Subcutaneous abdominal adipose tissue (tissue), 5 donors: Measurements from ENCODE around the gene AMPH.

Source experiments
- H3K27ac ChIP-seq: one replicate; pipeline ENCODE4 v1.7.0; 2013; ENCODE audit warnings: low read depth, mild to moderate bottlenecking, inconsistent platforms, low read length, moderate library complexity
- H3K27me3 ChIP-seq, 5 donors: one replicate each; pipeline ENCODE4 v1.7.0; 2013; ENCODE audit warnings: low read length in 5 of 5, inconsistent platforms in 1 of 5; ENCODE audit not compliant: control insufficient read depth in 5 of 5, insufficient read depth in 4 of 5
- H3K36me3 ChIP-seq, 5 donors: one replicate each; pipeline ENCODE4 v1.7.0; 2013; ENCODE audit warnings: low read length in 5 of 5; ENCODE audit not compliant: control insufficient read depth in 5 of 5, insufficient read depth in 5 of 5
- H3K4me1 ChIP-seq, 5 donors: one replicate each; pipeline ENCODE4 v1.7.0; 2013; ENCODE audit warnings: low read length in 5 of 5, mild to moderate bottlenecking in 3 of 5, moderate library complexity in 1 of 5; ENCODE audit not compliant: control insufficient read depth in 5 of 5, insufficient read depth in 5 of 5
- H3K4me3 ChIP-seq, 5 donors: one replicate each; pipeline ENCODE4 v1.7.0; 2013; ENCODE audit warnings: low read length in 5 of 5, low read depth in 1 of 5
- H3K9ac ChIP-seq, 5 donors: one replicate each; pipeline ENCODE4 v1.7.0; 2013; ENCODE audit warnings: low read length in 5 of 5, mild to moderate bottlenecking in 4 of 5, moderate library complexity in 3 of 5
- H3K9me3 ChIP-seq, 5 donors: one replicate each; pipeline ENCODE4 v1.7.0; 2013; ENCODE audit warnings: low read length in 5 of 5; ENCODE audit not compliant: control insufficient read depth in 5 of 5
- donor health status: healthy.
- donor health status: healthy.
- donor health status: healthy.
- donor health status: healthy.
- donor health status: healthy.

AMPH gene

GRCh38 chr7:38512291-38512690 lies 118.9 kb downstream of the AMPH start:
- peaks cover 2 to 26% (median 18%) of the 10 kb centered on the region in 5 donors for H3K9me3 ChIP-seq
- no peaks in the 10 kb centered on the region for H3K36me3 ChIP-seq
- H3K27ac ChIP-seq: no peak overlapping the region
- H3K4me3 ChIP-seq: no peak overlapping the region
- H3K4me1 ChIP-seq: no peaks in the 10 kb centered on the region
- no peaks in the 10 kb centered on the region for H3K27me3 ChIP-seq
- no peak overlapping the region for H3K9ac ChIP-seq

DNA sequence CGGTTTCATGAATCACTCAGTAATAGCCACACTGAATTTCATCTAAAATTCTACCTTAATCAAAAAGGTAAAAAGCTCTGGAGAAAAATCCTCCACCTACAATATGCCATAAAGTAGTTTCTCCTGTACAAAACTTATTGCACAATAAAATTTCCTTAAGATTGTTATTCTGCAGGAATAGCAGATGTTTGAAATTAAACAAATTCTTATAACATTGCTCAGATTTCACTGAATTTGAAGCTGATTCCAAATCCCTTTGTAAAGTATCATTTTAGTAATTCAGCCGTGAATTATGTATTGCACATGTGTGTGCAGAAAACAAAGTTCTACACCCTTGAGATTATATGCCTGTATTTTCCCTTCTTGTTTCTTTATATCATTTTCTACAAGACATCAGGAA lies 123.8 kb downstream of the AMPH start:
- no peaks in the 10 kb centered on the region for H3K9me3 ChIP-seq
- H3K36me3 ChIP-seq: no peaks in the 10 kb centered on the region
- H3K27ac ChIP-seq: no peak overlapping the region
- H3K4me1 ChIP-seq: no peaks in the 10 kb centered on the region
- H3K27me3 ChIP-seq: no peaks in the 10 kb centered on the region
- no peak overlapping the region for H3K4me3 ChIP-seq
- no peak overlapping the region for H3K9ac ChIP-seq

DNA sequence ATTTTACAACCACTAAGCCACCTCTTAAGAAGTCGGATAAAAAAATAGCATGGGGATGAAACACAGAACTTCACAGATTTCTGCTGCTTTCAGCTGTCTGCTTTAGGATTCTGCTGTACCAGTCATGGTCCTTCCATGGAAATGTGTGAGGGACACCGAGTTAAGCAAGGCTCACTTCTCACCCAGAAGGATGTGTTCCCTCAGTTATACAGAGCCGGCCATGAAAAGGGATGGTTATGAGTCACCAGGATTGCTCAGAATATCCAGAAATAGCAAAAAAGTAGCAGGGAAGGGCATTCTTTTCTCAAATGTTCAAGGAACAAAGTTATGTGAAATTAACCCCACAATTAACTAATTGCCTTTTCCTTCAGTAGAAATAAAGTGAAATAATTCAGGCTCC lies 124.4 kb downstream of the AMPH start:
- H3K36me3 ChIP-seq: no peaks in the 10 kb centered on the region
- no peak overlapping the region for H3K4me3 ChIP-seq
- H3K27ac ChIP-seq: no peak overlapping the region
- no peaks in the 10 kb centered on the region for H3K9me3 ChIP-seq
- H3K27me3 ChIP-seq: no peaks in the 10 kb centered on the region
- no peaks in the 10 kb centered on the region for H3K4me1 ChIP-seq
- no peak overlapping the region for H3K9ac ChIP-seq

DNA sequence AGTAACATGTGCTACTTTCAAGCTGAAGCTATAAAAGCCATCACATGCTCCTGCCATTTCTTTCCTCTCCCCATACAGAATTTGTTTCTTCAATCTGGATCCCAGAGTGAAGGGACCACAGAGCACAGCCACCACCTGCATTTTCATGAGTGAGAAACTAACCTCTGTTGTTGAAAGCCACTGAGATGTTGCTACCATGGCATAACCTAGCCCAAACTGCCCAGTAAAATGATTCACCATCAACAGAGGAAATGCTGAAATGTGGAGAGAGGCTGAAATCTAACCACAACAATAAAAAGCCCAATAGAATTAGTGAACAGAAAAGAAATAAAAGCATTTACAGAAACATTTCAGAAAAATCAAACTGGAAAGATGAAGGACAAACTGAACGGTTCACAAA lies 125.2 kb downstream of the AMPH start:
- no peak overlapping the region for H3K9ac ChIP-seq
- H3K27ac ChIP-seq: no peak overlapping the region
- H3K36me3 ChIP-seq: no peaks in the 10 kb centered on the region
- H3K27me3 ChIP-seq: no peaks in the 10 kb centered on the region
- no peaks in the 10 kb centered on the region for H3K9me3 ChIP-seq
- no peaks in the 10 kb centered on the region for H3K4me1 ChIP-seq
- no peak overlapping the region for H3K4me3 ChIP-seq

DNA sequence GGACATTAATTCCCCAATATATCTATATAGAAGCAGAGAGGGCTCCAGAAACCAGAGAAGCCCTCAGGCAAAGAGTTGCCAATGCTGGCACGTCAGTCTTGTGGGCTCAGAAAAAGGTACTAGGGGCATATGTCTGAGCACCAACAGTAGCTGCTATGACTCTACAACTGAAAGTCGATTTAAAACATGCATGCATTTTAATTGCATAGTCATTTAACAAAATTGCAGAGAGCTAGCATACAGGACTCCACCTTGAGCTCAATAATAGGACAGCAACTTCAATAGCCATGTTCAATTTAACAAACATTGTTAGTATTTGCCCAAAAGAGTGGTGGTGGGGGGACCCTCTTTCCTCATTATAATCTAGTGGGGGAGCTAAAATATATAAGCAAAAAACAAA lies 126.5 kb downstream of the AMPH start:
- no peak overlapping the region for H3K27ac ChIP-seq
- H3K36me3 ChIP-seq: no peaks in the 10 kb centered on the region
- no peak overlapping the region for H3K4me3 ChIP-seq
- no peaks in the 10 kb centered on the region for H3K9me3 ChIP-seq
- no peak overlapping the region for H3K9ac ChIP-seq
- no peaks in the 10 kb centered on the region for H3K4me1 ChIP-seq
- no peaks in the 10 kb centered on the region for H3K27me3 ChIP-seq

- H3K36me3 ChIP-seq: no peaks in the 10 kb centered on the region
- no peak overlapping the region for H3K9ac ChIP-seq
- H3K4me3 ChIP-seq: no peak overlapping the region
- H3K27me3 ChIP-seq: no peaks in the 10 kb centered on the region
- no peak overlapping the region for H3K27ac ChIP-seq
- H3K9me3 ChIP-seq: no peaks in the 10 kb centered on the region
- H3K4me1 ChIP-seq: no peaks in the 10 kb centered on the region
These were observed 128.3 kb downstream of the AMPH start for GRCh38 chr7:38502848-38503247.

- Histone ChIP-seq H3K27me3 (no peaks in the 10 kb centered on the region), H3K36me3 (no peaks in the 10 kb centered on the region), H3K4me1 (no peaks in the 10 kb centered on the region), H3K9me3 (peaks cover 0 to 2% (median 0%) of the 10 kb centered on the region in 5 donors), H3K9ac (no peak overlapping the region), H3K4me3 (no peak overlapping the region), H3K27ac (no peak overlapping the region)
These were observed 128.9 kb downstream of the AMPH start for GRCh38 chr7:38502289-38502688.

- Histone ChIP-seq H3K36me3 (no peaks in the 10 kb centered on the region), H3K9ac (no peak overlapping the region), H3K9me3 (no peaks in the 10 kb centered on the region), H3K4me3 (no peak overlapping the region), H3K27me3 (no peaks in the 10 kb centered on the region), H3K27ac (no peak overlapping the region), H3K4me1 (no peaks in the 10 kb centered on the region)
These were observed 139.2 kb downstream of the AMPH start for GRCh38 chr7:38492010-38492409.

- Histone ChIP-seq H3K36me3 (no peaks in the 10 kb centered on the region), H3K9ac (no peak overlapping the region), H3K4me3 (no peak overlapping the region), H3K27ac (no peak overlapping the region), H3K9me3 (peaks cover 0 to 14% (median 5%) of the 10 kb centered on the region in 5 donors), H3K4me1 (no peaks in the 10 kb centered on the region), H3K27me3 (no peaks in the 10 kb centered on the region)
These were observed 148.7 kb downstream of the AMPH start for GRCh38 chr7:38482521-38482920.

DNA sequence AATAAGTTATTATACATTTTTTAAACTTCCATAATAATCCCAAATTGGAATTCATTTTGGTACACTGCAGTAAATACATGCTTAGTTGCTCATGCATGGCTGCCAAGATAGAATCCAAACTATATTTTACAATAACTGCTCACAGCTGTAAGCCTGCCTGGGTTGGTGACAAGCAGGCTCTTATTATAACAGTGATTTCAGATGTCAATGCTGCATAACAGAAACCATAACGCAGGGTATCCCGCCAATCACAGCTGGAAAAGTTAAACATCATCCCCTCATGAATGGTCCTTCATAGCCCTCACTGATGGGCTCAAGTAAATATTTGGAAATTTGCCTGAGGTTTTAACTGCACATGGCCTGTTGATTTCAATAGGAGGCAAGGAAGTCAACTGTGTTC lies 149.8 kb downstream of the AMPH start:
- H3K9ac ChIP-seq: no peak overlapping the region
- no peaks in the 10 kb centered on the region for H3K27me3 ChIP-seq
- peaks cover 0 to 16% (median 5%) of the 10 kb centered on the region in 5 donors for H3K9me3 ChIP-seq
- no peak overlapping the region for H3K27ac ChIP-seq
- no peak overlapping the region for H3K4me3 ChIP-seq
- no peaks in the 10 kb centered on the region for H3K4me1 ChIP-seq
- no peaks in the 10 kb centered on the region for H3K36me3 ChIP-seq

- Histone ChIP-seq H3K4me1 (no peaks in the 10 kb centered on the region), H3K27ac (no peak overlapping the region), H3K9me3 (peaks cover 0 to 10% (median 5%) of the 10 kb centered on the region in 5 donors), H3K9ac (no peak overlapping the region), H3K36me3 (no peaks in the 10 kb centered on the region), H3K27me3 (no peaks in the 10 kb centered on the region), H3K4me3 (no peak overlapping the region)
These were observed 152.8 kb downstream of the AMPH start for GRCh38 chr7:38478404-38478803.
